Tibial nerve (tissue), 4 donors: Measurements from ENCODE around the gene HYI.

Source experiments
- EP300 ChIP-seq, 2 donors: sonication (generic); formaldehyde crosslinking; IDR thresholded peaks; one replicate each; pipeline ENCODE4 v1.6.1; 2017; ENCODE audit warnings: antibody characterized with exemption in 2 of 2, mild to moderate bottlenecking in 1 of 2
- POLR2A ChIP-seq, 2 donors: fragments of 450-650 bp; IDR thresholded peaks; one replicate each; pipeline ENCODE4 v1.6.1; 2017; ENCODE audit warnings: antibody characterized with exemption in 2 of 2, mild to moderate bottlenecking in 2 of 2, moderate library complexity in 2 of 2
- TF ChIP-seq, protein P1 (sequence below), 5 experiments: fragments of 200-600 bp in 3 of 5; fragments of 450-650 bp in 2 of 5; sonication (generic) in 3 of 5; IDR thresholded peaks; one replicate each; pipeline ENCODE4 v1.5.1; 2016 to 2019; ENCODE audit warnings: antibody characterized with exemption in 5 of 5, mild to moderate bottlenecking in 3 of 5, moderate library complexity in 2 of 5

DNA sequence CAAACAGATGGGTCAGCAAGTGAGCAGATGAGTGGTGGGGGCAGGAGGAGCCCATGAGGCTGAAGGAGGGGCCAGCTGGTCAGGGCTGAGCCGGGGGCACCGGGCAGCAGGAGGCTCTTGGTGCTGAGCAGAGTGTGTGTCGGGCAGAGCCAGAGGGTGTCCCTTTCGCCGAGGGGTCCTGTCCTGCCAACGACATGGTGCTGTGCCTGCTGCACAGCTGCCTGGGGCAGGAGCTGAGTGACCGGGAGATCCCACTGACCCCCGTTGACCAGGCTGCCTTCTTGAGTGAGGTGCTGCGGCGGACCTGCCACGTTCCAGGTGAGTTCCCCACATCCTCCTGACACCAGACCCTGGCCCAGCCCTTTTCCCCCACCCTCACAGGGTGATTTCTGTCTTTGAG, 27.5 kb downstream of the HYI start:
- no peak for TF ChIP-seq POLR2A (IDR thresholded peaks at IDR 0.05)
- TF ChIP-seq, protein P1, sequence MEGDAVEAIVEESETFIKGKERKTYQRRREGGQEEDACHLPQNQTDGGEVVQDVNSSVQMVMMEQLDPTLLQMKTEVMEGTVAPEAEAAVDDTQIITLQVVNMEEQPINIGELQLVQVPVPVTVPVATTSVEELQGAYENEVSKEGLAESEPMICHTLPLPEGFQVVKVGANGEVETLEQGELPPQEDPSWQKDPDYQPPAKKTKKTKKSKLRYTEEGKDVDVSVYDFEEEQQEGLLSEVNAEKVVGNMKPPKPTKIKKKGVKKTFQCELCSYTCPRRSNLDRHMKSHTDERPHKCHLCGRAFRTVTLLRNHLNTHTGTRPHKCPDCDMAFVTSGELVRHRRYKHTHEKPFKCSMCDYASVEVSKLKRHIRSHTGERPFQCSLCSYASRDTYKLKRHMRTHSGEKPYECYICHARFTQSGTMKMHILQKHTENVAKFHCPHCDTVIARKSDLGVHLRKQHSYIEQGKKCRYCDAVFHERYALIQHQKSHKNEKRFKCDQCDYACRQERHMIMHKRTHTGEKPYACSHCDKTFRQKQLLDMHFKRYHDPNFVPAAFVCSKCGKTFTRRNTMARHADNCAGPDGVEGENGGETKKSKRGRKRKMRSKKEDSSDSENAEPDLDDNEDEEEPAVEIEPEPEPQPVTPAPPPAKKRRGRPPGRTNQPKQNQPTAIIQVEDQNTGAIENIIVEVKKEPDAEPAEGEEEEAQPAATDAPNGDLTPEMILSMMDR (IDR thresholded peaks at IDR 0.05): no peak
- TF ChIP-seq EP300 (IDR thresholded peaks at IDR 0.05): no peak
